Measurements from ENCODE around the gene NXPE3. TPM values are rescaled to one million over a fixed set of nuclear protein-coding genes. Genes with fewer than 3 reads are reported as not detected.

The NXPE3 gene
- total and polyA plus RNA-seq, 10 of the 15 experiments (the other 5 are each of a cell fraction or from before 2014, with no cell fraction given): 2.0 to 8.7 (median 5.2) TPM

- SMC1A ChIA-PET (ENCODE audit: uncharacterized antibody, unreplicated experiment): interaction anchor here (1.2 to 2.5 kb wide), 5 partner anchors 12 to 436 kb away, joined by 3 to 10 read pairs (median 3); partner anchors contain the start of gene CEP97
- H3K9ac ChIP-seq (ENCODE audit: control insufficient read depth, insufficient read depth, low read length): no peak overlapping the region
- H3K36me3 ChIP-seq (ENCODE audit: control insufficient read depth in 2 of 2, insufficient read depth in 2 of 2, low read length in 1 of 2): peaks cover 0 to 2% of the 10 kb centered on the region in 2 experiments
- intact Hi-C loops (cut with micrococcal nuclease; ENCODE audit: unreplicated experiment) (no loop called here), in situ Hi-C loops (cut with MboI) (no loop called here)
- DNase-seq (ENCODE audit: low read depth, low spot score) (no peak), FAIRE-seq (no peak), ATAC-seq (no peak)
- peaks cover 5% of the 10 kb centered on the region for H3K4me1 ChIP-seq (ENCODE audit: control insufficient read depth, insufficient read depth, low read length)
- no peaks in the 10 kb centered on the region for H3K27me3 ChIP-seq (replicated peaks in 1 of 2; ENCODE audit: control insufficient read depth in 2 of 2, insufficient read depth in 2 of 2, low read length in 1 of 2)
- no peak overlapping the region for H3K4me2 ChIP-seq (ENCODE audit: control insufficient read depth, insufficient read depth)
- no peak overlapping the region for H2AFZ ChIP-seq (ENCODE audit: control insufficient read depth, low read depth, low read length)
- no peak overlapping the region for H3K27ac ChIP-seq (ENCODE audit: control insufficient read depth, insufficient read depth)
- peaks cover 13% of the 10 kb centered on the region for H3K9me3 ChIP-seq (replicated peaks; ENCODE audit: control insufficient read depth, insufficient read depth, low read length)
- WGBS (ENCODE audit: insufficient coverage, insufficient replicate concordance, low lambda C conversion rate, missing lambda C conversion rate): 94% methylated on average over 3 of the region's 3 CpGs
- TF ChIP-seq SIX5 (IDR thresholded peaks at IDR 0.05; ENCODE audit: low read depth, low read length, severe bottlenecking) (no peak), ZNF687 (IDR thresholded peaks at IDR 0.05) (no peak), RFX5 (IDR thresholded peaks at IDR 0.05; ENCODE audit: low read depth, low read length) (no peak)
- no peaks in the 10 kb centered on the region for H4K20me1 ChIP-seq (ENCODE audit: control insufficient read depth, insufficient read depth)
- CTCF ChIA-PET: interaction anchor here (0.8 to 3.4 kb wide), 6 partner anchors 8 to 433 kb away, joined by 4 to 16 read pairs (median 8); partner anchors contain the start of gene NXPE3
- RAD21 ChIA-PET (ENCODE audit: unreplicated experiment): interaction anchor here (1.0 to 1.8 kb wide), 3 partner anchors 13 to 18 kb away, joined by 3 to 4 read pairs (median 3); no protein-coding TSS in a partner anchor
- H3K79me2 ChIP-seq (ENCODE audit: control insufficient read depth, insufficient read depth, low read length): no peaks in the 10 kb centered on the region
- no TSS peak for BruUV-seq (replicated peaks)
- no peak overlapping the region for H3K4me3 ChIP-seq
- POLR2A ChIA-PET: no interaction called here
Measured at GRCh38 chr3:101796077-101796680, 17.2 kb downstream of the NXPE3 start.
